Coronary artery (tissue), 2 donors: ENCODE measurements around the gene ZKSCAN3.
"Not testable (repeated sequence)": the region's sequence is repeated elsewhere in the genome, so short reads cannot be mapped to it uniquely, and the experiment has no call there.

ENCODE experiments used
- DNase-seq: peaks from one replicate; pipeline ENCODE4 v3.0.0-alpha.2; 2017; ENCODE audit warnings: low spot score
- H3K27ac ChIP-seq, 2 donors: fragments of 200-600 bp; sonication (generic); one replicate each; pipeline ENCODE4 v1.5.1; 2016 to 2019
- H3K4me3 ChIP-seq: fragments of 200-600 bp; sonication (generic); 2 replicates; pipeline ENCODE4 v1.5.1; 2016; ENCODE audit warnings: mild to moderate bottlenecking, moderate library complexity
- CTCF ChIP-seq: fragments of 200-600 bp; sonication (generic); IDR thresholded peaks from one replicate; pipeline ENCODE4 v1.5.1; 2019; ENCODE audit warnings: antibody characterized with exemption

The ZKSCAN3 gene

GRCh38 chr6:28399350-28400121 is 49.8 kb downstream of the ZKSCAN3 start, which contains the start of gene ZSCAN12:
Gene ZSCAN12 (minus strand): TSS chr6:28399747. CDS start chr6:28398405, 1,342 bp downstream.
- H3K4me3 ChIP-seq: peak within 1 kb of the TSS; percentile 78
- peak; percentile 84 for DNase-seq
- peak within 1 kb of the TSS; percentile 13 to 58 for H3K27ac ChIP-seq
- no peak for TF ChIP-seq CTCF

- Histone ChIP-seq H3K27ac (peak overlapping the region in 1 of 2 donors; percentile 58), H3K4me3 (peak overlapping the region; percentile 78)
- no peak for TF ChIP-seq CTCF
- no peak for DNase-seq
Observed at GRCh38 chr6:28400122-28400451, 50.3 kb downstream of the ZKSCAN3 start.

- no peak overlapping the region for H3K4me3 ChIP-seq
- no peak for TF ChIP-seq CTCF
- no peak overlapping the region for H3K27ac ChIP-seq
- DNase-seq: no peak
Observed at GRCh38 chr6:28401172-28401571, 51.4 kb downstream of the ZKSCAN3 start.

- no peak for TF ChIP-seq CTCF
- no peak for DNase-seq
- H3K4me3 ChIP-seq: no peak overlapping the region
- no peak overlapping the region for H3K27ac ChIP-seq
Observed at GRCh38 chr6:28402197-28402596, 52.5 kb downstream of the ZKSCAN3 start.

- H3K4me3 ChIP-seq, H3K27ac ChIP-seq, DNase-seq: not testable (repeated sequence)
Observed at GRCh38 chr6:28403923-28404322, 54.2 kb downstream of the ZKSCAN3 start.

GRCh38 chr6:28407401-28407800 is 57.7 kb downstream of the ZKSCAN3 start:
- no peak for DNase-seq
- Histone ChIP-seq H3K27ac (no peak overlapping the region), H3K4me3 (no peak overlapping the region)
- no peak for TF ChIP-seq CTCF

GRCh38 chr6:28408076-28408802 is 58.5 kb downstream of the ZKSCAN3 start:
- DNase-seq: no peak
- TF ChIP-seq CTCF: no peak
- no peak overlapping the region for H3K27ac ChIP-seq
- no peak overlapping the region for H3K4me3 ChIP-seq
